Activated naive CD4-positive, alpha-beta T cell treated with anti-CD3 and anti-CD28 coated beads, Interleukin-2, amount 10 ng/mL, durations not matched to agents 5 hours and 36 hours (primary cell): ENCODE measurements around the gene KRT28. TPM values are rescaled to one million over a fixed set of nuclear protein-coding genes. Genes with fewer than 3 reads are reported as not detected.

Experiments used
- total RNA-seq, 2 experiments: library from RNA; stranded (reverse); gene quantifications; one replicate each; pipeline ENCODE4 v1.2.3, GENCODE V29; 2021

KRT28 gene, protein sequence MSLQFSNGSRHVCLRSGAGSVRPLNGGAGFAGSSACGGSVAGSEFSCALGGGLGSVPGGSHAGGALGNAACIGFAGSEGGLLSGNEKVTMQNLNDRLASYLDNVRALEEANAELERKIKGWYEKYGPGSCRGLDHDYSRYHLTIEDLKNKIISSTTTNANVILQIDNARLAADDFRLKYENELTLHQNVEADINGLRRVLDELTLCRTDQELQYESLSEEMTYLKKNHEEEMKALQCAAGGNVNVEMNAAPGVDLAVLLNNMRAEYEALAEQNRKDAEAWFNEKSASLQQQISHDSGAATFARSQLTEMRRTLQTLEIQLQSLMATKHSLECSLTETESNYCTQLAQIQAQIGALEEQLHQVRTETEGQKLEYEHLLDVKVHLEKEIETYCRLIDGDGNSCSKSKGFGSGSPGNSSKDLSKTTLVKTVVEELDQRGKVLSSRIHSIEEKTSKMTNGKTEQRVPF
- total RNA-seq = not detected

DNA sequence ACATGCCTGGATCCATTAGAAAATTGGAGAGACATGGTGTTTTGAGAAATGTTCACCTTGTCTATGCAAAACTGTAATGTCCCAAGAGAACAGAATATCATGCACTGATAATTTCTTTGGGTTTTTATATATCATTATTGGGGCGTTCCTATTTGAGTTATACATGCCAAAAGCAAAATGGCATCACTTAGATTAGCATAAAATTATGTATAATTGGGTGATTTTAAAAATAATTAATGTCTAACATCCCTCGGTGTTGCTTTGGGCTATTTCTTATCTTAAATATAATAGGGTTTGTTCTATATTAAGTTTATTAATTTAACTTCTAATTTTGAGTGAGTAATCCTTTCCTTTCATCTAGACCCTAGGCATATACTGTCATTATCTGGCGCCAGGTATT is at the start of gene KRT28:
TSS of gene KRT28 (minus strand) at position 101 of the 400 bp plus-strand sequence. CDS start at position 35, 66 bp downstream.

DNA sequence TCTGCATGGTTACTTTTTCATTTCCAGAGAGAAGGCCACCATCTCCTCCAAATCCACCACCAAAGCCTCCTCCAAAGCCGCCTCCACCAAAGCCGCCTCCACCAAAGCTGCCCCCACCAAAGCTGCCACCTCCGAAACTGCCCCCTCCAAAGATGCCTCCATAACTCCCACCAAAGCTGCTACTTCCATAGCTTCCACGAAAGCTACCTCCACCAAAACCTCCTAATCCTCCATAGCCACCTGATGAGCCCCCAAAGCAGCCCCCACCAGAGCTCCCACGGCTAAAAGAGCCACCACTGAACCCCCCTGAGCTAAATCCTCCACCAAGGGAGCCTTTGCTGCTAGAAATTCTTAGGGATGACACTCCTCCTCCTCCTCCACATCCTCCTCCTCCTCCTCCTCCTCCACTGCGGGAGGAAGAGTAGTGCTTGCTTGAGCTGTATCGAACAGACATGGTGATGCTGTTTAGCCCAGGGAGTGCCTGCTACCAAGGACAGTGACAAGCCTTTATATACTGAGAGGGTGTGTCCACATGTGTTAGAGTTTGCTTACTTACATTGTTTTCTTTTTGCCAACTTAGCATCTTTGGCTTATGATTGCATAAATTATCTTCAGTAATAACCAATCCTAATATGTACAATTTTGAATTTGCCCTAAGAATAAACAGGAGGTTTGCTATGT is 22.5 kb upstream of the KRT28 start, which contains the start of gene KRT10:
TSS of gene KRT10 (minus strand) at position 483 of the 681 bp plus-strand sequence. CDS start at position 454, 29 bp downstream.

DNA sequence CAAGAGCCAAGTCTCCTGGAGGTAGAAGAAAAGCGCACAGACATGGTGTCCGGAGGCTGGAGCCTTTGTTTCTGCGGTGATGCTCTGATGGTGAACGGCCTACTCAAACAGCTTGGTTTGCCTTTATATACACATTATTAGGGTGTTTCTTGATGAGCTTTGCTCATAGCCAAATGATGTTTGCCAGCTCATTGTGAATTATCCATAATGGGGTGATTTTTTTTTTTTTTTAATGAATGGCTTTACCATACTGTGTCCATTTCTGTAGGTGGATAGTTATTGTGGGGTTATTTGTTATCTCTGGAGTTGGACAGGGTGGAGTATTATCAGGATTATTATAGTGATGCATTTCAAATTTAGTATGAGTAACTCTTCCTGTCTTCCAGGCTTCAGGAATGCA is 17.3 kb downstream of the KRT28 start, which contains the start of gene KRT27:
TSS of gene KRT27 (minus strand) at position 101 of the 400 bp plus-strand sequence. CDS start at position 44, 57 bp downstream.

DNA sequence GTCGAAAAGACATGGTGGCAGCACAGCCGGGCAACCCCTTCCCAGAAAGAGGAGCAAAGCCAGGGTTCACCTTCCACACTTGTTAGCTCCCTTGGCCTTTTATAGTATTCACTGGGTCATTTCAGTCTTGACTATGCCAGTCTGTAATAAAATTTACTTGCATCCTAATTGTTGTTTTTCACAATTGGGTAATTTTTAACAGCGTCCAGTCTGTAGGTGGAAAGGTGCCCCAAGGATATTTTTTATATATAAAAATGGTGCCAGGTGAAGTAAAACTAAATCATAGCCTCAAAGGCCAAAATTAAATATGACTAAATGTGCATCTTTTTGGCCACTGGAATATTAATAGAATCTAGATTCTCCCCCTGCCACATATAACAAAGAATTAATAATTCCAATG is 27.7 kb downstream of the KRT28 start, which contains the start of gene KRT26:
TSS of gene KRT26 (minus strand) at position 101 of the 400 bp plus-strand sequence. CDS start at position 13, 88 bp downstream.

DNA sequence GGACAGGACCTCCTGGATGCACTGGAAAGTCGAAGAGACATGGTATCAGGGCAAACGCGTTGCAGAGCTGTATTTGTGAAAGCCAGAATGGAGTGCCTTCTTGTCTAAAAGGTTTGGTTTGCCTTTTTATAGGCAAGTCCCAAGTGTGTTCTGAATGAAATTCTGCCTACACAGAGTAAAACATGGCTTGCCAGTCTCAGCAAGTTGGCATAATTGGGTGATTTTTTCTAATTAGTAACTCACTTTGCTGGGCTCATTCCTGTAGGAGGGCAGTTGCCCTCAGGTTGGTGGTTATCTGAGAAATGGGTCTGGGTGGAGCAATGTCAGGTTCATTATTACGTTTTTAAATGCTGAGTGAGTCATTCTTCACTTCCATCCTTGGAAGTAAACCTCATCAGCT is 44.5 kb downstream of the KRT28 start, which contains the start of gene KRT25:
TSS of gene KRT25 (minus strand) at position 101 of the 400 bp plus-strand sequence. CDS start at position 41, 60 bp downstream.

Other genes starting within 250 kb of the KRT28 start
- gene CCR7, start 234.5 kb downstream of the KRT28 start, total RNA-seq = 100 to 1,000 TPM; 225 to 233 TPM
- gene SMARCE1, start 152.1 kb downstream of the KRT28 start, total RNA-seq = 100 to 1,000 TPM; 110 to 113 TPM
- gene KRT222, start 134.8 kb downstream of the KRT28 start, total RNA-seq = not detected
- gene KRT24, start 96.2 kb downstream of the KRT28 start, total RNA-seq = not detected
- gene KRT25, start 44.6 kb downstream of the KRT28 start, total RNA-seq = not detected
- not detected for gene KRT26, start 27.8 kb downstream of the KRT28 start, total RNA-seq
- not detected for gene KRT27, start 17.4 kb downstream of the KRT28 start, total RNA-seq
- gene KRT10, start 22.7 kb upstream of the KRT28 start, total RNA-seq = 10 to 100 TPM; 23.9 to 29.7 TPM
- not detected for gene KRT12, start 67.3 kb upstream of the KRT28 start, total RNA-seq
- gene KRT20, start 85.3 kb upstream of the KRT28 start, total RNA-seq = not detected
- gene KRT23, start 137.7 kb upstream of the KRT28 start, total RNA-seq = not detected
- not detected for gene KRT39, start 167.0 kb upstream of the KRT28 start, total RNA-seq
- not detected for gene KRT40, start 184.4 kb upstream of the KRT28 start, total RNA-seq
- not detected for gene KRTAP3-3, start 194.2 kb upstream of the KRT28 start, total RNA-seq
- gene KRTAP3-2, start 199.9 kb upstream of the KRT28 start, total RNA-seq = not detected
- gene KRTAP3-1, start 209.2 kb upstream of the KRT28 start, total RNA-seq = not detected
- gene KRTAP1-5, start 227.2 kb upstream of the KRT28 start, total RNA-seq = not detected
- gene KRTAP1-4, start 230.2 kb upstream of the KRT28 start, total RNA-seq = not detected
- gene KRTAP1-3, start 234.9 kb upstream of the KRT28 start, total RNA-seq = not detected
- not detected for gene KRTAP1-1, start 241.5 kb upstream of the KRT28 start, total RNA-seq
- not detected for gene KRTAP2-1, start 247.4 kb upstream of the KRT28 start, total RNA-seq